Transverse colon (tissue), 4 donors: ENCODE measurements around the gene TLR9. TPM values are rescaled to one million over a fixed set of nuclear protein-coding genes. Genes with fewer than 3 reads are reported as not detected.

Source experiments
- DNase-seq: peaks from one replicate; pipeline ENCODE4 v3.0.0-alpha.2; 2019
- H3K27ac ChIP-seq, 4 donors: fragments of 200-600 bp; sonication (generic); 2 replicates each; pipeline ENCODE4 v1.5.1; 2016 to 2018; ENCODE audit warnings: inconsistent platforms in 4 of 4
- H3K27me3 ChIP-seq: fragments of 200-600 bp; sonication (generic); 2 replicates; pipeline ENCODE4 v1.5.1; 2017; ENCODE audit warnings: inconsistent platforms
- H3K36me3 ChIP-seq, 4 donors: fragments of 200-600 bp; sonication (generic); 2 replicates each; pipeline ENCODE4 v1.5.1; 2017 to 2019; ENCODE audit warnings: inconsistent platforms in 4 of 4
- H3K4me1 ChIP-seq, 4 donors: fragments of 200-600 bp; sonication (generic); 2 replicates each; pipeline ENCODE4 v1.5.1; 2017 to 2020; ENCODE audit warnings: inconsistent platforms in 4 of 4
- H3K4me3 ChIP-seq, 4 donors: fragments of 200-600 bp; sonication (generic); 1 replicate in 1 of 4; 2 replicates in 3 of 4; pipeline versions ENCODE4 v1.5.1 to v1.6.1; 2017 to 2019; ENCODE audit warnings: inconsistent platforms in 4 of 4
- H3K9me3 ChIP-seq, 2 donors: fragments of 200-600 bp; sonication (generic); 2 replicates each; pipeline ENCODE4 v1.5.1; 2017 to 2019; ENCODE audit warnings: inconsistent platforms in 2 of 2
- CTCF ChIP-seq, 5 experiments: fragments of 200-600 bp in 3 of 5; fragments of 450-650 bp in 2 of 5; sonication (generic) in 3 of 5; IDR thresholded peaks; 1 replicate in 2 of 5; 2 replicates in 3 of 5; pipeline ENCODE4 v1.5.1; 2016 to 2017; ENCODE audit warnings: antibody characterized with exemption in 5 of 5, inconsistent platforms in 3 of 5, mild to moderate bottlenecking in 2 of 5, moderate library complexity in 1 of 5
- EP300 ChIP-seq: sonication (generic); formaldehyde crosslinking; IDR thresholded peaks from one replicate; pipeline ENCODE4 v1.6.1; 2017; ENCODE audit warnings: antibody characterized with exemption, low read depth
- POLR2A ChIP-seq: fragments of 450-650 bp; IDR thresholded peaks from one replicate; pipeline ENCODE4 v1.6.1; 2016; ENCODE audit warnings: antibody characterized with exemption, mild to moderate bottlenecking, moderate library complexity
- POLR2AphosphoS5 ChIP-seq, 3 donors: sonication (generic); formaldehyde crosslinking; IDR thresholded peaks; one replicate each; pipeline ENCODE4 v1.6.1; 2016; ENCODE audit warnings: antibody characterized with exemption in 3 of 3
- WGBS, 2 donors: methylation state at CpG; one replicate each; pipeline ENCODE4 v1.1.5; 2018; ENCODE audit warnings: low coverage in 1 of 2; 5-methylcytosine and 5-hydroxymethylcytosine counted together
- in situ Hi-C, 4 donors: fragments of 200-750 bp; cut with MboI; loops; one replicate each; pipeline versions ENCODE4 v1.15.0 to v1.15.1; 2017; ENCODE audit warnings: low sequenced_read_pairs in 3 of 4, low pct_ligation_motif_present in 1 of 4, low pct_unique_long_range_greater_than_20kb in 1 of 4
- intact Hi-C: fragments of 100-400 bp; cut with DNase I; formaldehyde crosslinking; loops from one replicate; pipeline ENCODE4 v1.15.1; 2023; ENCODE audit warnings: low total_unique reads
- total RNA-seq, 4 donors: library from RNA; depleted of rRNA; stranded (reverse); fragments of >200 nt; gene quantifications; one replicate each; pipeline ENCODE4 v1.1.0, GENCODE V29; 2016

TLR9 gene
- total RNA-seq, 4 donors from 2014 or later: 0.16 TPM; not detected in 3

- Histone ChIP-seq H3K9me3 (no peaks in the 10 kb centered on the region), H3K4me3 (no peak overlapping the region), H3K27me3 (no peaks in the 10 kb centered on the region), H3K36me3 (peaks cover 0 to 23% (median 7%) of the 10 kb centered on the region in 4 donors), H3K27ac (no peak overlapping the region), H3K4me1 (peaks cover 0 to 6% (median 0%) of the 10 kb centered on the region in 4 donors)
- intact Hi-C loops: no loop called here
- DNase-seq: no peak
- 81% methylated on average over 4 of the region's 4 CpGs; no CpG with 5 or more reads in 1 of the 2 donors for WGBS, 2 donors
- in situ Hi-C loops: loop anchor here in 2 of 4 donors (25.0 kb wide), 1 partner anchor 110 kb away; no protein-coding TSS in a partner anchor
- no peak for TF ChIP-seq POLR2A
- TF ChIP-seq EP300: no peak
- no peak for TF ChIP-seq POLR2AphosphoS5 (IDR thresholded peaks at IDR 0.05)
- no peak for TF ChIP-seq CTCF (IDR thresholded peaks at IDR 0.05)
Measured at GRCh38 chr3:52227117-52227516, 1.7 kb upstream of the TLR9 start.

GRCh38 chr3:52226229-52226817, 878 bp upstream of the TLR9 start:
- Histone ChIP-seq H3K9me3 (no peaks in the 10 kb centered on the region), H3K36me3 (peaks cover 0 to 23% (median 7%) of the 10 kb centered on the region in 4 donors), H3K27me3 (no peaks in the 10 kb centered on the region), H3K4me3 (no peak overlapping the region), H3K4me1 (no peaks in the 10 kb centered on the region), H3K27ac (peak overlapping the region in 1 of 4 donors; percentile 44)
- intact Hi-C loops (no loop called here), in situ Hi-C loops (loop anchor here in 2 of 4 donors (25.0 kb wide), 1 partner anchor 111 kb away; no protein-coding TSS in a partner anchor)
- DNase-seq: no peak
- TF ChIP-seq EP300: no peak
- no peak for TF ChIP-seq POLR2A
- TF ChIP-seq POLR2AphosphoS5 (IDR thresholded peaks at IDR 0.05): no peak
- no peak for TF ChIP-seq CTCF (IDR thresholded peaks at IDR 0.05)
- WGBS, 2 donors: 79% methylated on average over 5 of the region's 5 CpGs; no CpG with 5 or more reads in 1 of the 2 donors

- DNase-seq: no peak
- no peak overlapping the region for H3K27ac ChIP-seq
- in situ Hi-C loops (no loop called here), intact Hi-C loops (no loop called here)
- no peaks in the 10 kb centered on the region for H3K27me3 ChIP-seq
- no peaks in the 10 kb centered on the region for H3K9me3 ChIP-seq
- H3K4me1 ChIP-seq: peaks cover 0 to 10% (median 2%) of the 10 kb centered on the region in 4 donors
- H3K4me3 ChIP-seq: no peak overlapping the region
- TF ChIP-seq POLR2AphosphoS5 (IDR thresholded peaks at IDR 0.05) (no peak), CTCF (IDR thresholded peaks at IDR 0.05) (no peak)
- H3K36me3 ChIP-seq: peaks cover 0 to 2% (median under 1%) of the 10 kb centered on the region in 4 donors
- WGBS, 2 donors: 90 to 93% methylated on average over 3 to 32 of the region's 32 CpGs
Measured at GRCh38 chr3:52223449-52224408, 1.7 kb downstream of the TLR9 start.
